Measurements from ENCODE around the gene SLC7A8.

DNA sequence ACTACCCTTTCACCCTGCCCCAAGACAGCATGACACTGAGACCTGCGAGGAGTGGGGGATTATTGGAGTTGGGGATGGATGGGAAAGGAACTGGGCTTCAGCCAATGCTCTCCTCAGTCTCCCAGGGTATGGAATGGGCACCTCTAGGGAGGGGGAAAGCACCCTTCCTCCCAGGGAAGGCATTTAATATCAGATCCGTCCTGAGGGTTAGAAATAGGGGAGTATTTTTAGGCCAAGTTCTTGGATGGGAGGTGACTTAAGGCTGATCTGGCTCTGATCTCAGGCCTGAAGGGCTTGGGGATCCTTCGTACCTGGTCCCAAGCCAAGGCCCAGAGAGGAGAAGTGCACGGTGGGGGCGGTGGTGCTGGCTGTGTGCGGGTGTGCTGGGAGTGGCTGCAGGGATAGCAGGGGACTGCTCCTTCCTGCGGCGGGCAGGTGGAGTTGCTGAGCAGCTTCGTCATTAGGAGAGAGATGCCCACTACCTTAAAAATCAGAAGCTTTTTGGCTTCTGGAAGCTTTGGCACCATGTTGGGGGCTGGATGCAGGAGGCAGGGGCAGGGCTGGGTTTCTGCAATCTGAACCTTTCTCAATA is 57.4 kb downstream of the SLC7A8 start:
- TF ChIP-seq, protein P1, sequence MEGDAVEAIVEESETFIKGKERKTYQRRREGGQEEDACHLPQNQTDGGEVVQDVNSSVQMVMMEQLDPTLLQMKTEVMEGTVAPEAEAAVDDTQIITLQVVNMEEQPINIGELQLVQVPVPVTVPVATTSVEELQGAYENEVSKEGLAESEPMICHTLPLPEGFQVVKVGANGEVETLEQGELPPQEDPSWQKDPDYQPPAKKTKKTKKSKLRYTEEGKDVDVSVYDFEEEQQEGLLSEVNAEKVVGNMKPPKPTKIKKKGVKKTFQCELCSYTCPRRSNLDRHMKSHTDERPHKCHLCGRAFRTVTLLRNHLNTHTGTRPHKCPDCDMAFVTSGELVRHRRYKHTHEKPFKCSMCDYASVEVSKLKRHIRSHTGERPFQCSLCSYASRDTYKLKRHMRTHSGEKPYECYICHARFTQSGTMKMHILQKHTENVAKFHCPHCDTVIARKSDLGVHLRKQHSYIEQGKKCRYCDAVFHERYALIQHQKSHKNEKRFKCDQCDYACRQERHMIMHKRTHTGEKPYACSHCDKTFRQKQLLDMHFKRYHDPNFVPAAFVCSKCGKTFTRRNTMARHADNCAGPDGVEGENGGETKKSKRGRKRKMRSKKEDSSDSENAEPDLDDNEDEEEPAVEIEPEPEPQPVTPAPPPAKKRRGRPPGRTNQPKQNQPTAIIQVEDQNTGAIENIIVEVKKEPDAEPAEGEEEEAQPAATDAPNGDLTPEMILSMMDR (IDR thresholded peaks at IDR 0.05) = no peak
- no peak for TF ChIP-seq POLR2A (IDR thresholded peaks at IDR 0.05)

Data from thyroid gland (tissue), 4 donors.